ENCODE measurements around the gene MYOZ2. TPM values are rescaled to one million over a fixed set of nuclear protein-coding genes. Genes with fewer than 3 reads are reported as not detected.

Gene MYOZ2
- total and polyA plus RNA-seq, 2 of the 13 experiments (the other 11 are each of a cell fraction or from before 2014, with no cell fraction given) = 0.03 TPM; not detected in 1

DNA sequence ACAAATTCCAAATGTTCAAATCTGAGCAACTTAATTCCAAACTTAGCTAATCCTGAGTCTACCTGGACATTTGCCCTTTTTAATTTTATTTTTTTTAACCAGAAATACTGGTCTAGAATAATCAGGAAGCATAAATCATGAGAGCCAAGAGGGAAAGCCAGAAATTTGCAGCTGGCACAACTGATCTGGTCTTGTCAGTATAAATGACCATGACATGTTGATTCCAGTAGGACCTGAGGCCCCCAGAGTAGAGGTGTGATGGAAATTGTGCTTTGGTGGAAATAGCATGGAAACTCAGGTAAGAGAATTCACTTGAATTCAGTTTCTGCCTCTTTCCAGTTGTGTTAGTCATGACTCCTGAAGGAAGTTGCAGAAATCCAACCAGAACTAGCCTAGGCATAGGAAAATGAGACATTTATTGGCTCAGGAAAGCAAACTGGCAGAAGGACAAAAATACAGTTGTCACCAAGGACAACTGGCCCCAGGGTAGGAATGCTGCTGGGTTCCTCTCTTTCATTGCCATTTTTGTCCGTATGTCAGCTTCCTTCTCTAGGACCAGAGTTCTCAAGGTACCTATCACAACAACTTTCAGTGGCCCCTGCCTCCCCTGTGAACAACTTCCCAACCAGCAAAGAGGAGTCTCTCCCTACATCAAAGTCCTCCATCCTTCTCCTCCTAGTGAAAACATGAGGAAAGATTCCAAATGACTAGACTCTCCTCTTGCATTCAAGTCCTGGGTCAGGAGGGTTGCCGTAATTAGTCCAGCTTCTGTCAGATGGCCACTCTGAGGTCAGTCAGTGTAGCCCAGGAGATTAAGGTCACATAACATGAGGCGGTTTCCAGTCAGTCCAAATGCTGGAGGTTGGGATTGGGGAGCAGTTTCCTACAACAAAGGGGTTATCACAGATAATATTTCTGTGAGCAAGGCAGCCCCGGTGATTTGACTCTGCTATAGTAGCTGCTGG is 29.3 kb upstream of the MYOZ2 start:
- no peak overlapping the region for H3K9ac ChIP-seq (ENCODE audit: insufficient read depth, low read depth, low read length)
- 33% methylated on average over 4 of the region's 4 CpGs for WGBS (ENCODE audit: low lambda C conversion rate)
- H4K20me1 ChIP-seq (ENCODE audit: insufficient read depth, low read length) = no peaks in the 10 kb centered on the region
- in situ Hi-C loops (cut with HindIII; ENCODE audit: extremely low pct_ligation_motif_present, low pct_unique_long_range_greater_than_20kb) (no loop called here), intact Hi-C loops (cut with micrococcal nuclease; ENCODE audit: unreplicated experiment) (no loop called here)
- H2AFZ ChIP-seq (ENCODE audit: low read length) = no peak overlapping the region
- ChIA-PET CTCF (ENCODE audit: low intra/inter-chr PET ratio, low total read pairs) (no interaction called here), POLR2A (no interaction called here)
- TF ChIP-seq ZSCAN21 (CRISPR knock-in tag; IDR thresholded peaks at IDR 0.05; ENCODE audit: borderline replicate concordance) (no peak), CBX1 (IDR thresholded peaks at IDR 0.05; ENCODE audit: low read depth) (no peak), ZNF232 (CRISPR knock-in tag; IDR thresholded peaks at IDR 0.05; ENCODE audit: borderline replicate concordance) (no peak), RFX5 (IDR thresholded peaks at IDR 0.05; ENCODE audit: low read depth, low read length) (no peak), ZNF44 (CRISPR knock-in tag; IDR thresholded peaks at IDR 0.05) (no peak), NCOA5 (CRISPR knock-in tag; IDR thresholded peaks at IDR 0.05) (no peak), CC2D1A (CRISPR knock-in tag; IDR thresholded peaks at IDR 0.05) (no peak)
- TF ChIP-seq, protein P1, sequence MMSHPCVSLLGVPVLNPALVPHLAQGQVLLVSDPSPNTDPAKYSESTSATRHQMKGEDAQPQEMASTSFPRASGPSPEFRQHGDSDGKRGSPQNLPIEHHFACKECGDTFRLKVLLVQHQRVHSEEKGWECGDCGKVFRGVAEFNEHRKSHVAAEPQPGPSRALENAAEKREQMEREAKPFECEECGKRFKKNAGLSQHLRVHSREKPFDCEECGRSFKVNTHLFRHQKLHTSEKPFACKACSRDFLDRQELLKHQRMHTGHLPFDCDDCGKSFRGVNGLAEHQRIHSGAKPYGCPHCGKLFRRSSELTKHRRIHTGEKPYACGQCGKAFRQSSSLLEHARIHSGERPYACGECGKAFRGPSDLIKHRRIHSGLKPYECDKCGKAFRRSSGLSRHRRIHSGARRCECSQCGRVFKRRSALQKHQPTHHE (CRISPR knock-in tag; IDR thresholded peaks at IDR 0.05; ENCODE audit: borderline replicate concordance) = no peak
- TF ChIP-seq, protein P2, sequence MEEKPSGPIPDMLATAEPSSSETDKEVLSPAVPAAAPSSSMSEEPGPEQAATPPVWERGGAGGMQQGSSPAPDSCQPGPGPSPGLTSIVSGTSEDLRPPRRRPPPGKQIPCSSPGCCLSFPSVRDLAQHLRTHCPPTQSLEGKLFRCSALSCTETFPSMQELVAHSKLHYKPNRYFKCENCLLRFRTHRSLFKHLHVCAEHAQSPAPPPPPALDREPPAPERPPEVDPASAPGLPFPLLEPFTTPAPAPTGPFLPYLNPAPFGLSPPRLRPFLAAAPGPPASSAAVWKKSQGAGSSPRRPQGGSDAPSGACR (CRISPR knock-in tag; IDR thresholded peaks at IDR 0.05) = no peak
- TF ChIP-seq, protein P3, sequence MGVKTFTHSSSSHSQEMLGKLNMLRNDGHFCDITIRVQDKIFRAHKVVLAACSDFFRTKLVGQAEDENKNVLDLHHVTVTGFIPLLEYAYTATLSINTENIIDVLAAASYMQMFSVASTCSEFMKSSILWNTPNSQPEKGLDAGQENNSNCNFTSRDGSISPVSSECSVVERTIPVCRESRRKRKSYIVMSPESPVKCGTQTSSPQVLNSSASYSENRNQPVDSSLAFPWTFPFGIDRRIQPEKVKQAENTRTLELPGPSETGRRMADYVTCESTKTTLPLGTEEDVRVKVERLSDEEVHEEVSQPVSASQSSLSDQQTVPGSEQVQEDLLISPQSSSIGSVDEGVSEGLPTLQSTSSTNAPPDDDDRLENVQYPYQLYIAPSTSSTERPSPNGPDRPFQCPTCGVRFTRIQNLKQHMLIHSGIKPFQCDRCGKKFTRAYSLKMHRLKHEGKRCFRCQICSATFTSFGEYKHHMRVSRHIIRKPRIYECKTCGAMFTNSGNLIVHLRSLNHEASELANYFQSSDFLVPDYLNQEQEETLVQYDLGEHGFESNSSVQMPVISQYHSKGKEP (CRISPR knock-in tag; IDR thresholded peaks at IDR 0.05) = no peak
- H3K79me2 ChIP-seq (ENCODE audit: insufficient read depth, low read length) = no peaks in the 10 kb centered on the region
- H3K27ac ChIP-seq (ENCODE audit: extremely low read length, insufficient read depth, low read length) = no peak overlapping the region
- H3K4me1 ChIP-seq (ENCODE audit: insufficient read depth, low read length) = peaks cover 13% of the 10 kb centered on the region
- FAIRE-seq = no peak
- ATAC-seq = no peak
- no TSS peak for BruUV-seq (replicated peaks)
- no peaks in the 10 kb centered on the region for H3K27me3 ChIP-seq (ENCODE audit: control insufficient read depth in 1 of 2, insufficient read depth in 2 of 2, low read length in 2 of 2)
- H3K9me3 ChIP-seq (ENCODE audit: low read length) = no peaks in the 10 kb centered on the region
- no peaks in the 10 kb centered on the region for H3K36me3 ChIP-seq (replicated peaks in 1 of 2; ENCODE audit: control insufficient read depth in 1 of 2, insufficient read depth in 2 of 2, low read length in 2 of 2)
- H3K4me2 ChIP-seq (ENCODE audit: low read depth, low read length) = no peak overlapping the region
- DNase-seq (ENCODE audit: low spot score) = no peak
- H3K4me3 ChIP-seq (replicated peaks in 1 of 3; ENCODE audit: insufficient read depth in 1 of 3, low read depth in 2 of 3, low read length in 3 of 3) = no peak overlapping the region

Measured in HepG2 (cell line).